Measurements from ENCODE around the gene KCTD4. TPM values are rescaled to one million over a fixed set of nuclear protein-coding genes. Genes with fewer than 3 reads are reported as not detected.

KCTD4 gene
- total RNA-seq, 2 experiments from 2014 or later = not detected

DNA sequence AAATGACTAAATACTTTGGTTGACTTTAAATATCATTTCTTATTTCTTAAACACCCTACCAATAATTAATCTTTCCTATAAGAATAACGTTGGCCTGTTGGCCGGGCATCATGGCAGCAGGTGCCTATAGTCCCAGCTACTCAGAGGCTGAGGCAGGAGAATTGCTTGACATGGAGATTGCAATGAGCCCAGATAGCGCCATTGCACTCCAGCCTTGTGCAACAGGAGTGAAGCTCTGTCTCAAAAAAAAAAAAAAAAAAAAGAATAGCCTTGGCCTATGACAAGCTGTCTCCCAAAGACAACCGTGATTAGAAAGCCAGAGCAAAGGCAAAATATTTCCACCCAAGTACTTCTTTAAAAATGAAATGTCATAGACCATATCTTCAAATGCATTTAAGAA, 24.5 kb upstream of the KCTD4 start:
- DNase-seq (no peak), ATAC-seq (no peak)
- no peaks in the 10 kb centered on the region for H3K27me3 Mint-ChIP-seq
- CTCF ChIA-PET = no interaction called here
- H3K27ac Mint-ChIP-seq = no peak overlapping the region
- H3K9me3 Mint-ChIP-seq (ENCODE audit: low read depth) = no peaks in the 10 kb centered on the region
- H3K4me3 Mint-ChIP-seq = no peak overlapping the region
- H3K4me1 Mint-ChIP-seq = no peaks in the 10 kb centered on the region
- peaks cover 11% of the 10 kb centered on the region for H3K36me3 Mint-ChIP-seq

DNA sequence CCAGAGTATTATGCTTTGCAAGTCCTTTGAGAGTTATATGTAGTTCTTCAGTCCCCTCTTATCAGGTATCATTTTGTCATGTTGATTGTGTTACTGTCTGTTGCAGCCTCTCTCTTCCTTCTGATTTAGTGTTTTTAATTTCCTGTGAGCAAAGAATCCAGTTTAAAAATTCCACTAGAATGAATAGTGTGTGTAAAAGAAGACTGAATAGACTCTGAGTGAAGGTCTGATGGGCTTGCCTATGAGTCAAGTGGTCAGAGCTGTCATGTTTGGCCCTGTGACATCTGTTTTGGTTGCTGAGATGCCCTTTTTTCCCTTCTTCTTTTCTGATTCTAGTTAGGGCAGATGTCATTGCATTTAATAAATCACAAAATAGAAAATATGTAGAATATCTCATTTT, 23.3 kb upstream of the KCTD4 start:
- ATAC-seq = no peak

DNA sequence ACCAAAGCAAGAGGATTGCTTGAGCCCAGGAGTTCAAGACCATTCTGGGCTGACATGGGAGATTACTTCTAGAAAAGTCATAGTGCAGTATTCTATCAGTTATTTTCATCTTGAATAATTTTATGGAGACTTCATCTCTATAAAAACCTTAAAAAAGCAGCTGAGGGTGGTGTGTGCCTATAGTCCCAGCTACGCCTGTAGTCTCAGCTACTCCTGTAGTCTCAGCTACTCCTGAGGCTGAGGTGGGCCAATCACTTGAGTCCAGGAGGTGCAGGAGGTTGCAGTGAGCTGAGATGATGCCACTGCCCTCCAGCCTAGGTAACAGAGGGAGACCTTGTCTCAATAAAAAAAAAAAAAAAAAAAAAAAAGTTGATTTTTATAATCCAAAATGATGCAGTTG, 22.1 kb upstream of the KCTD4 start:
- CTCF ChIA-PET = no interaction called here
- H3K36me3 Mint-ChIP-seq = peaks cover 3% of the 10 kb centered on the region
- no peak for DNase-seq
- ATAC-seq = no peak
- no peaks in the 10 kb centered on the region for H3K27me3 Mint-ChIP-seq
- no peak overlapping the region for H3K4me3 Mint-ChIP-seq
- no peaks in the 10 kb centered on the region for H3K4me1 Mint-ChIP-seq
- H3K9me3 Mint-ChIP-seq (ENCODE audit: low read depth) = no peaks in the 10 kb centered on the region
- H3K27ac Mint-ChIP-seq = no peak overlapping the region

More for the DNA sequence above, 23.3 kb upstream of the KCTD4 start:
- CTCF ChIA-PET = no interaction called here
- no peaks in the 10 kb centered on the region for H3K9me3 Mint-ChIP-seq (ENCODE audit: low read depth)
- no peaks in the 10 kb centered on the region for H3K4me1 Mint-ChIP-seq
- no peak overlapping the region for H3K27ac Mint-ChIP-seq
- H3K36me3 Mint-ChIP-seq = peaks cover 8% of the 10 kb centered on the region
- H3K4me3 Mint-ChIP-seq = no peak overlapping the region
- no peak for DNase-seq
- no peaks in the 10 kb centered on the region for H3K27me3 Mint-ChIP-seq

DNA sequence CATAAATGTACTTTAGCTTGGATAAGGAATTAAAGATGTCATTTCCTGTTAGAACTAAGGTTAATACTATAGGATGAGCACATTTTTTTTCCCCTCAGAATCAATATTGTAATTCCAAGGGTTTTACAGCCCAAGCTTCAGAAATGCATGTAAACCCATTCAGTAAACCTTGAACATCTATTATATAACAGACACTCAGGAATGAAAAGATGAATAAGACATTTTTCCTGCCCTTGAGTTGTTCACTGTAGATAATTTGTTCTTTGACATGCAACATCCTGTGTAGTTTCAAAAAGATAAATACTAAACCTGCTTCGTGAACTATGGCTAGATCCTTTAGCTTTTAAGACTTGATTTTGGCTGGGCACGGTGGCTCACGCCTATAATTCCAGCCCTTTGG, 21.7 kb upstream of the KCTD4 start:
- Mint-ChIP-seq H3K4me3 (no peak overlapping the region), H3K27me3 (no peaks in the 10 kb centered on the region), H3K36me3 (peaks cover 3% of the 10 kb centered on the region), H3K27ac (no peak overlapping the region), H3K9me3 (ENCODE audit: low read depth) (no peaks in the 10 kb centered on the region), H3K4me1 (no peaks in the 10 kb centered on the region)
- no peak for ATAC-seq
- no peak for DNase-seq
- CTCF ChIA-PET = no interaction called here

DNA sequence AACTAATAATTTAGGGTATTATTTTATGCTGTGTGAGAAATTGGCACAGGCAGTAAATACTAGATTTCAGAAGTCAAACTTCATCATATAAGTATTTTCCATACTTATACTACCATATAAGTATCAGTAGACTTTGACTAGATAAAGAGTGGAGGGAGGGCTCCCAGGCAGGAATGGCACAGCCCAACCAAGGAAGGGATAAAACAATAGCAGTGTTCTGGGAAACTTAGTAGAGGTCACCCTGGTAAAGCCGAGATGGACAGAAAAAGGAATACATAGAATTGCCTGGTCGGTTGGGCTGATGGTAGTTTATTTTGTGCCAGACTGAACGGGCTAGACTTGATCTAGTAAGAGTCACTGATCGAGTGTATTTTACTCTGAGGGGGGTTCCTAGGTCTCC, 19.6 kb upstream of the KCTD4 start:
- no peak overlapping the region for H3K27ac Mint-ChIP-seq
- H3K4me3 Mint-ChIP-seq = no peak overlapping the region
- no peaks in the 10 kb centered on the region for H3K27me3 Mint-ChIP-seq
- DNase-seq = no peak
- CTCF ChIA-PET = no interaction called here
- H3K36me3 Mint-ChIP-seq = peaks cover 7% of the 10 kb centered on the region
- no peak for ATAC-seq
- no peaks in the 10 kb centered on the region for H3K4me1 Mint-ChIP-seq
- H3K9me3 Mint-ChIP-seq (ENCODE audit: low read depth) = no peaks in the 10 kb centered on the region

DNA sequence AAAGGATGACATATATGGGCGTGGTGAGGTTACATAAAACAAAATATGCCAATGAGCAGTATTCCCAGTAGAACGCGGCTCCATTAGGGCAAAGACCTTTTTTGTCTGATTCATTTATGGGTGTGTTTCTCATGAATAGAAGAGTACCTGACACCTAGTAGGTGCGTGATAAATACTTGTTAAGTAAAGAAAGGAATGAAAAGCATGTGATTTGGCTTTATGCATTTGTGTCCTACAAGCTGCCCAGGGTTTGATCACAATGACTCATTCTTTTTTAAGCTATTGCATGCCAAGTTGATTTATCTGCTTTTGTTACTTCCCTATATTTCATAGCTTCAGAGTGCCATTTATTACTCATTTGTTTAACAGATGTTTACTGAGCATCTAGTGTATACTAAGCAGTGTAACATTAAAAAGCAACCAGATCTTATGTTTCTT, 19.1 kb upstream of the KCTD4 start:
- H3K27ac Mint-ChIP-seq = no peak overlapping the region
- ATAC-seq (no peak), DNase-seq (no peak)
- no peaks in the 10 kb centered on the region for H3K4me1 Mint-ChIP-seq
- peaks cover 7% of the 10 kb centered on the region for H3K36me3 Mint-ChIP-seq
- no peak overlapping the region for H3K4me3 Mint-ChIP-seq
- CTCF ChIA-PET = no interaction called here
- H3K27me3 Mint-ChIP-seq = no peaks in the 10 kb centered on the region
- no peaks in the 10 kb centered on the region for H3K9me3 Mint-ChIP-seq (ENCODE audit: low read depth)

DNA sequence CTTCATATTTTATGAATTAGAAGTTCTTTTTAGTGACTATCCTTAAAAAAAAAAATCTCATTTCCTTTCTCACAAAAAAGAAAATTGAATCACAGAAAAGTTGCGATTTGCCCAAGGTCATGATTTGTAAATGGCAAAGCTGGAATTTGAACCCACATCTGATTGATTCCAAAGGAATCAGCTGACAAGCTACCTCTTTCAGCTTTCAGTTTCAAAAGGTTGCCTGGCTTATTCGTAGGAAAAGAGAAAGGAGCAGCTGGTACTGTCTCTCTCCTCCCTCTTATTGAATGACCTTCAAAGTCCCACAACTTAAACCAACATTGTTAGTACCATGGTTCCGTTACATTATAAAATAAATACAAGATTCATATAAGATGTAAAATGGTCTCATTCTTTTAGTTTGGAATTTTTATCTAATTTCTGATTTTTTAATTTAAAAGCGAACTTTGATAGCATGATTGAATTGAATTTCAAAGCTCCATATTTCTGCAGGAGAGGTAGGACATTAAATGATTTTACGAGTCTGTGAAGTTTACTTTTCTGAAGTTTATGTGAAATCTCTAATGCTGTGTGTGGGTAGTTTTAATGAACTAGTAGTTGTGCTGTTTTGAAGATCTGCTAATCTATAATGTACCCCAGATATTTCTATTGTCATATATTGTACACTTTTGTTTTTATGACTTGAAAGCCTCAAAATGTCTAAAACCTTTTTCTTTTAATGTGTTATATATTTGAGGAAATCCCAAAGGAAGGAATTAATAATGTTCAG, 18.5 kb upstream of the KCTD4 start:
- H3K4me1 Mint-ChIP-seq = no peaks in the 10 kb centered on the region
- peaks cover 7% of the 10 kb centered on the region for H3K36me3 Mint-ChIP-seq
- H3K27ac Mint-ChIP-seq = no peak overlapping the region
- no peaks in the 10 kb centered on the region for H3K9me3 Mint-ChIP-seq (ENCODE audit: low read depth)
- DNase-seq = no peak
- no peak overlapping the region for H3K4me3 Mint-ChIP-seq
- CTCF ChIA-PET = no interaction called here
- ATAC-seq = no peak
- no peaks in the 10 kb centered on the region for H3K27me3 Mint-ChIP-seq

DNA sequence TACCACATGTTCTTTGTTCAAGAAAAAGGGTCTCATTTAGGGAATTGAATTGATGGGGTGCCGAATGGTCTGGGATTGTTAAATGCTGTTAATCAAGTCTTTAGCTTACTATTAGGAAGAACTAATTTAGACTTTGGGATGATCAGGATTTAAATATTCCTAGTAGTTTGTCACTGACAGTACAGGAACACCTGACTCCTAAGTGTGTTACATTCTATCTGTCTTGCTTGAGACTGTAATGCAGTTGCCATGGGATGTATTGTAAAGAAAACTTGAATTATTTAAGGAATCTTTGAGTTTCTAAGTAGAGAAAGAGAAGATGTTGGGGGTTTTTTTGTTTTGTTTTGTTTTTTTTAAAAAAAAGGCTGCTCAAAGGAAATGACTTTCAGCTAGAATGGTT, 17.8 kb upstream of the KCTD4 start:
- CTCF ChIA-PET = no interaction called here
- Mint-ChIP-seq H3K9me3 (ENCODE audit: low read depth) (no peaks in the 10 kb centered on the region), H3K27me3 (no peaks in the 10 kb centered on the region), H3K4me3 (no peak overlapping the region), H3K27ac (no peak overlapping the region), H3K4me1 (no peaks in the 10 kb centered on the region), H3K36me3 (peaks cover 4% of the 10 kb centered on the region)
- ATAC-seq = no peak
- no peak for DNase-seq

DNA sequence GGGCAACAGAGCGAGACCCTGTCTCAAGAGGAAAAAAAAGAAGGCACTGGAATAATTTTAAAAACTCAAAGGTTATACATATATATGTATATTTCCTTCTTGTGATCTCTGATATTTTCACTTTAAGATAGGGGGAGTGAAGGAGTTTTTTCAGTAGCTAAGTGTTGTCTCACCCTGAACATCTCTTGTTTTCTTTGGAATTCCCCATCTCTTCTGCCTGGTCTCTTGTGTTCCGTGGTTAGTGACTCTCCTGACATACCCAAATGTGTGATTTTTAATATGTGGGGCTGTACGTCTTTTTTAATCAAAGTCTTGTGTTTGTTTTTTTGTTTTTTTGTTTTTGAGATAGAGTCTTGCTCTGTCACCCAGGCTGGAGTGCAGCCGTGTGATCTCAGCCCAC, 15.3 kb upstream of the KCTD4 start:
- Mint-ChIP-seq H3K4me3 (no peak overlapping the region), H3K36me3 (peaks cover 4% of the 10 kb centered on the region), H3K27ac (no peak overlapping the region), H3K27me3 (no peaks in the 10 kb centered on the region), H3K9me3 (ENCODE audit: low read depth) (no peaks in the 10 kb centered on the region), H3K4me1 (no peaks in the 10 kb centered on the region)
- CTCF ChIA-PET = no interaction called here
- DNase-seq (no peak), ATAC-seq (no peak)

DNA sequence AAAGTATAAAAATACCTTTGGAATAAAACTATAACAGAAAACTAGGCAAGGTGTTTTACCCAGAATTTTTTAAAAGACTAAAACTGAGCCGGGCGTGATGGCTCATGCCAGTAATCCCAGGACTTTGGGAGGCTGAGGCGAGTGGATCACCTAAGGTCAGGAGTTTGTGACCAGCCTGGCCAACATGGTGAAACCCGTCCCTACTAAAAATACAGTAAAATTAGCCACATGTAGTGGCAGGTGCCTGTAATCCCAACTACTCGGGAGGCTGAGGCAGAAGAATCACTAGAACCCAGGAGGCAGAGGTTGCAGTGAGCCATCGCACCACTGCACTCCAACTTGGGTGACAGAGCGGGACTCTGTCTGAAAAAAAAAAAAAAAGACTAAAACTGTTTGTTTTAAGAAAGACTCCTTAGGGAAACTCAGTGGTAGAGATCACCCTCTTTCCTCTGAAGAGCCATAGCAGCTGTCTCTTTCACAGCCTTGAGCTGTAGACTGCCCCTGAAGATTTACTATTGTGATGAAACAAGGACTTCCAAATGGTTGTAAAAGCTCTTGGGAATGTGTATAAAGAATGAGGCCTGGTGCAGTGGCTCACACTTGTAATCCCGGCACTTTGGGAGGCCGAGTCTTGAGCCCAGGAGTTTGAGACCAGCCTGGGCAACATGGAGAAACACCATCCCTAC, 14.7 kb upstream of the KCTD4 start:
- CTCF ChIA-PET = no interaction called here
- Mint-ChIP-seq H3K27me3 (no peaks in the 10 kb centered on the region), H3K4me1 (no peaks in the 10 kb centered on the region), H3K36me3 (peaks cover 10% of the 10 kb centered on the region), H3K4me3 (no peak overlapping the region), H3K9me3 (ENCODE audit: low read depth) (no peaks in the 10 kb centered on the region), H3K27ac (no peak overlapping the region)
- ATAC-seq (no peak), DNase-seq (no peak)

DNA sequence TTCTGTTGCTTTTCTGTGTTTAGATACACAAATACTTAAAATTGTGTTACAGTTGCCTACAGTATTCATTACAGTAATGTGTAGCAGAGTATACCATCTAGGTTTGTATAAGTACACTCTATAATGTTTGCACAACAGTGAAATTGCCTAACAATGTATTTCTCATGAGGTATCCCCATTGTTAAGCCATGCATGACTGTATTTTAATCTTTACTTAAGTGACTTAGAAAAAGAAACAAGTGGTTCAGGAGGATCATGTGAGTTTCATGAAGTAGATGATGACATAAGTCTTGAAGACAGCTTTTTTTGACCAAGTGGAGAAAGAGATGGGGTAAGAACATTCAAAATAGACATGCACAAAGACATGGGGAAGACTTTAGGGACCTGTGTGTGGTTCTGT, 8.4 kb upstream of the KCTD4 start:
- Mint-ChIP-seq H3K36me3 (peaks cover 18% of the 10 kb centered on the region), H3K9me3 (ENCODE audit: low read depth) (no peaks in the 10 kb centered on the region), H3K4me3 (no peak overlapping the region), H3K27me3 (no peaks in the 10 kb centered on the region), H3K4me1 (peaks cover 13% of the 10 kb centered on the region), H3K27ac (no peak overlapping the region)
- ATAC-seq (no peak), DNase-seq (no peak)
- CTCF ChIA-PET = no interaction called here

DNA sequence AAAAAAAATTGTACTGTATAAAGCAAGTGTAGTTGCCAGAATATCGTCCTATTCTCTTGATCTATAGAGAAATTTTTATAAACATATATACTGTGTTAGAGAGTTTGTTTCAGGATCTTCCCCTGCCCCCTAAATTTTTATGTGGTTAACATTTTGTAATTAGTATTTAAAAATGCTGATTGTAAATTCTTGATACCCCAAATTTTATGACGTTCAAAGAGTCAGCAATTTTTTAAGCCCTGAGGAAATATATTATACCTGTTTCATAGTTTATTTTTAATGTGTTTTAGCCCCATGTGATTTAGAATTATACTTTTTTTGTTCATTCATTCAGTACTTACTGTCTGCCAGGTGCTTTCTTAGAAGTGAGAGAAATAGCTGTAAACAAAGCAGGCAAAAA, 7.3 kb upstream of the KCTD4 start:
- Mint-ChIP-seq H3K36me3 (peaks cover 20% of the 10 kb centered on the region), H3K4me1 (peaks cover 13% of the 10 kb centered on the region), H3K27ac (no peak overlapping the region), H3K27me3 (no peaks in the 10 kb centered on the region), H3K9me3 (ENCODE audit: low read depth) (no peaks in the 10 kb centered on the region), H3K4me3 (no peak overlapping the region)
- ATAC-seq (no peak), DNase-seq (no peak)
- CTCF ChIA-PET = interaction anchor here (1.7 kb wide), 1 partner anchor 9 kb away, joined by 3 read pairs; no protein-coding TSS in a partner anchor

DNA sequence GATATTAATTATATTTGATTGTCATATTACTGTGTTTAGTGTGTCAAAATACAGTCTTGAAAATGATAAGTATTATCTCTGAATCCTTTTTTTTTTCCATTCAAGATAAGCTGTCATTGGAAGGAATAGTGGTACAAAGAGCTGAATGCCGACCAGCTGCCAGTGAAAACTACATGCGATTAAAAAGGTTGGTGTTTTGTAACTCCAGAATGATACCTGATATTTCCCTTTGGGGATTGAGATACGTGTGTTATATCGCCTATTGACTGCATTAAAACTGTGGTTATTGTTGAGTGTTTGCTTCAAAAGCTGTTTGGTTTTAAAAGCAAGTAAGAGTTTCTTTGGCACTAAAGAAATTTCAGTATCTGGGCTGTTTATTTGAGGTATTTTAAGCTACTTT, 6.5 kb upstream of the KCTD4 start:
- Mint-ChIP-seq H3K4me3 (no peak overlapping the region), H3K36me3 (peaks cover 20% of the 10 kb centered on the region), H3K27ac (no peak overlapping the region), H3K4me1 (peaks cover 13% of the 10 kb centered on the region), H3K9me3 (ENCODE audit: low read depth) (no peaks in the 10 kb centered on the region), H3K27me3 (no peaks in the 10 kb centered on the region)
- DNase-seq (no peak), ATAC-seq (no peak)
- CTCF ChIA-PET = interaction anchor here (1.7 kb wide), 1 partner anchor 10 kb away, joined by 3 read pairs; no protein-coding TSS in a partner anchor

DNA sequence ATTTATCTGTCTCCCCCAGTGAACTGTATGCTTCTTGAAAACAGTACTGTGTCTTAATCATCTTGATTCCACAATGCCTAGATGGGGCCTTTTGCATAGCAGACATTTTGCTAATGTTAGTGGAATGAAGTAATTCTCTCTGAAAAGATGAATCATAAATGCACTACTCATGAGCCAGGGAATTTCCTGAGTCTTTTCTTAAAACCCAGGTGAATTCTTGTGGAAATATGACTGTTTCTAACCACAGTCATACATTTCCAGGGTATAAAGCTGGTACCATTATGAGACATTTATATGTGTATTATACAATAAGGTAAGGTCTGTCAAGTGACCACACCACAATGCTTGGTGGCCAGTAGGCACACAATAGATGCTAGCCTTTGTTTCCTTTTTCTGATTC, 5.5 kb upstream of the KCTD4 start:
- Mint-ChIP-seq H3K27me3 (no peaks in the 10 kb centered on the region), H3K36me3 (peaks cover 24% of the 10 kb centered on the region), H3K27ac (no peak overlapping the region), H3K9me3 (ENCODE audit: low read depth) (no peaks in the 10 kb centered on the region), H3K4me1 (peaks cover 13% of the 10 kb centered on the region), H3K4me3 (no peak overlapping the region)
- no peak for DNase-seq
- CTCF ChIA-PET = interaction anchor here (1.7 kb wide), 1 partner anchor 11 kb away, joined by 3 read pairs; no protein-coding TSS in a partner anchor
- no peak for ATAC-seq

Measured in activated CD8-positive, alpha-beta memory T cell treated with anti-CD3 and anti-CD28 coated beads, Interleukin-2, amount 10 ng/mL, durations not matched to agents 7 days and 5 days (primary cell).